ENCODE data around the gene DDO.
A peak's percentile ranks its signal among the peaks of the same experiment; 100 is the strongest.

The DDO gene

GRCh38 chr6:110399219-110400071, 15.9 kb downstream of the DDO start:
- TF ChIP-seq CTCF (IDR thresholded peaks at IDR 0.05; ENCODE audit: control insufficient read depth, insufficient read depth, low read depth, low read length, missing control alignments) = no peak
- H3K4me3 ChIP-seq (ENCODE audit: control insufficient read depth, low read depth, low read length) = peak overlapping the region; percentile 21
- no peak for DNase-seq (ENCODE audit: low read depth)

GRCh38 chr6:110398778-110399177, 16.6 kb downstream of the DDO start:
- DNase-seq (ENCODE audit: low read depth) = no peak
- H3K4me3 ChIP-seq (ENCODE audit: control insufficient read depth, low read depth, low read length) = no peak overlapping the region
- TF ChIP-seq CTCF (IDR thresholded peaks at IDR 0.05; ENCODE audit: control insufficient read depth, insufficient read depth, low read depth, low read length, missing control alignments) = no peak

GRCh38 chr6:110395221-110395620, 20.2 kb downstream of the DDO start:
- DNase-seq (ENCODE audit: low read depth) = no peak
- H3K4me3 ChIP-seq (ENCODE audit: control insufficient read depth, low read depth, low read length) = no peak overlapping the region
- TF ChIP-seq CTCF (IDR thresholded peaks at IDR 0.05; ENCODE audit: control insufficient read depth, insufficient read depth, low read depth, low read length, missing control alignments) = no peak

- DNase-seq (ENCODE audit: low read depth) = no peak
- H3K4me3 ChIP-seq (ENCODE audit: control insufficient read depth, low read depth, low read length) = no peak overlapping the region
- TF ChIP-seq CTCF (IDR thresholded peaks at IDR 0.05; ENCODE audit: control insufficient read depth, insufficient read depth, low read depth, low read length, missing control alignments) = no peak
Observed at GRCh38 chr6:110394409-110394808, 21.0 kb downstream of the DDO start.

GRCh38 chr6:110392727-110393126, 22.6 kb downstream of the DDO start:
- H3K4me3 ChIP-seq (ENCODE audit: control insufficient read depth, low read depth, low read length) = no peak overlapping the region
- TF ChIP-seq CTCF (IDR thresholded peaks at IDR 0.05; ENCODE audit: control insufficient read depth, insufficient read depth, low read depth, low read length, missing control alignments) = no peak
- no peak for DNase-seq (ENCODE audit: low read depth)

- H3K4me3 ChIP-seq (ENCODE audit: control insufficient read depth, low read depth, low read length) = no peak overlapping the region
- no peak for TF ChIP-seq CTCF (IDR thresholded peaks at IDR 0.05; ENCODE audit: control insufficient read depth, insufficient read depth, low read depth, low read length, missing control alignments)
- DNase-seq (ENCODE audit: low read depth) = no peak
Observed at GRCh38 chr6:110390404-110390803, 25.0 kb downstream of the DDO start.

All from AG09309 (cell line).